Ascending aorta (tissue), 2 donors: Measurements from ENCODE around the gene PCNX4. TPM values are rescaled to one million over a fixed set of nuclear protein-coding genes. Genes with fewer than 3 reads are reported as not detected.
"Not testable (repeated sequence)": the region's sequence is repeated elsewhere in the genome, so short reads cannot be mapped to it uniquely, and the experiment has no call there.

Experiments used
- DNase-seq, 2 donors: peaks; one replicate each; pipeline ENCODE4 v3.0.0-alpha.2; 2019; ENCODE audit warnings: low spot score in 2 of 2
- H3K27ac ChIP-seq, 2 donors: fragments of 200-600 bp; sonication (generic); one replicate each; pipeline ENCODE4 v1.5.1; 2016 to 2017; ENCODE audit warnings: mild to moderate bottlenecking in 1 of 2
- H3K27me3 ChIP-seq: fragments of 200-600 bp; sonication (generic); one replicate; pipeline ENCODE4 v1.5.1; 2017
- H3K36me3 ChIP-seq, 2 donors: fragments of 200-600 bp; sonication (generic); one replicate each; pipeline ENCODE4 v1.5.1; 2016
- H3K4me1 ChIP-seq, 2 donors: fragments of 200-600 bp; sonication (generic); one replicate each; pipeline ENCODE4 v1.5.1; 2016 to 2017; ENCODE audit warnings: mild to moderate bottlenecking in 1 of 2
- H3K4me3 ChIP-seq, 2 donors: fragments of 200-600 bp; sonication (generic); one replicate each; pipeline ENCODE4 v1.5.1; 2016 to 2017; ENCODE audit warnings: mild to moderate bottlenecking in 1 of 2
- H3K9me3 ChIP-seq, 2 donors: fragments of 200-600 bp; sonication (generic); one replicate each; pipeline ENCODE4 v1.5.1; 2016
- intact Hi-C: fragments of 100-400 bp; cut with DNase I; formaldehyde crosslinking; loops from one replicate; pipeline ENCODE4 v1.15.1; 2023
- total RNA-seq: library from RNA; depleted of rRNA; stranded (reverse); fragments of >200 nt; gene quantifications from one replicate; pipeline ENCODE4 v1.1.0, GENCODE V29; 2016
- TF ChIP-seq, protein P1 (sequence below), 3 experiments: fragments of 200-600 bp in 2 of 3; fragments of 450-650 bp in 1 of 3; sonication (generic) in 2 of 3; IDR thresholded peaks; one replicate each; pipeline ENCODE4 v1.5.1; 2016 to 2019; ENCODE audit warnings: antibody characterized with exemption in 3 of 3, mild to moderate bottlenecking in 1 of 3, moderate library complexity in 1 of 3

PCNX4 gene
- total RNA-seq, 1 donor from 2014 or later: 47.8 TPM

DNA sequence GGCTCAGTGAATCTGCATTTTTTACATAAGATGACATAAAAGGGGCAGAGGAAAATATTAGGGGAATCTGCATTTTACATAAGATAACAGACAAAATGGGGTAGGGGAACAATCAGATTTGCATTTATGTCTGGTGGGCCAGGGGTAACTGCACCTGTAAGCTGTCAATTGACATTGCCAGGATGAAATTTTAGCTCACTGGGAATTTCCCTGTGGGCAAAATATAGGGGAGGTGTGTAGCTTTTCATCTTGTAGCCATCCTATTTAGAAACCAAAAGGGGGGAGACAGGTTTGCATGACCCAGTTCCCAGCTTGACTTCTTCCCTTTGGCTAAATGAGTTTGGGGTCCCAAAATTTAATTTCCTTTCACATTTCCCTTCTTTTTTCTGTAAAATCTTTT, 3.5 kb downstream of the PCNX4 start:
- TF ChIP-seq, protein P1, sequence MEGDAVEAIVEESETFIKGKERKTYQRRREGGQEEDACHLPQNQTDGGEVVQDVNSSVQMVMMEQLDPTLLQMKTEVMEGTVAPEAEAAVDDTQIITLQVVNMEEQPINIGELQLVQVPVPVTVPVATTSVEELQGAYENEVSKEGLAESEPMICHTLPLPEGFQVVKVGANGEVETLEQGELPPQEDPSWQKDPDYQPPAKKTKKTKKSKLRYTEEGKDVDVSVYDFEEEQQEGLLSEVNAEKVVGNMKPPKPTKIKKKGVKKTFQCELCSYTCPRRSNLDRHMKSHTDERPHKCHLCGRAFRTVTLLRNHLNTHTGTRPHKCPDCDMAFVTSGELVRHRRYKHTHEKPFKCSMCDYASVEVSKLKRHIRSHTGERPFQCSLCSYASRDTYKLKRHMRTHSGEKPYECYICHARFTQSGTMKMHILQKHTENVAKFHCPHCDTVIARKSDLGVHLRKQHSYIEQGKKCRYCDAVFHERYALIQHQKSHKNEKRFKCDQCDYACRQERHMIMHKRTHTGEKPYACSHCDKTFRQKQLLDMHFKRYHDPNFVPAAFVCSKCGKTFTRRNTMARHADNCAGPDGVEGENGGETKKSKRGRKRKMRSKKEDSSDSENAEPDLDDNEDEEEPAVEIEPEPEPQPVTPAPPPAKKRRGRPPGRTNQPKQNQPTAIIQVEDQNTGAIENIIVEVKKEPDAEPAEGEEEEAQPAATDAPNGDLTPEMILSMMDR (IDR thresholded peaks at IDR 0.05): no peak
- H3K4me3 ChIP-seq: no peak overlapping the region
- H3K27ac ChIP-seq: no peak overlapping the region
- H3K4me1 ChIP-seq: peaks cover 0 to 11% of the 10 kb centered on the region in 2 donors
- H3K27me3 ChIP-seq: no peaks in the 10 kb centered on the region
- peaks cover 0 to 11% of the 10 kb centered on the region in 2 donors for H3K36me3 ChIP-seq
- no peaks in the 10 kb centered on the region for H3K9me3 ChIP-seq
- no peak for DNase-seq
- intact Hi-C loops: loop anchor here (10.0 kb wide), 1 partner anchor 1050 kb away; no protein-coding TSS in a partner anchor

DNA sequence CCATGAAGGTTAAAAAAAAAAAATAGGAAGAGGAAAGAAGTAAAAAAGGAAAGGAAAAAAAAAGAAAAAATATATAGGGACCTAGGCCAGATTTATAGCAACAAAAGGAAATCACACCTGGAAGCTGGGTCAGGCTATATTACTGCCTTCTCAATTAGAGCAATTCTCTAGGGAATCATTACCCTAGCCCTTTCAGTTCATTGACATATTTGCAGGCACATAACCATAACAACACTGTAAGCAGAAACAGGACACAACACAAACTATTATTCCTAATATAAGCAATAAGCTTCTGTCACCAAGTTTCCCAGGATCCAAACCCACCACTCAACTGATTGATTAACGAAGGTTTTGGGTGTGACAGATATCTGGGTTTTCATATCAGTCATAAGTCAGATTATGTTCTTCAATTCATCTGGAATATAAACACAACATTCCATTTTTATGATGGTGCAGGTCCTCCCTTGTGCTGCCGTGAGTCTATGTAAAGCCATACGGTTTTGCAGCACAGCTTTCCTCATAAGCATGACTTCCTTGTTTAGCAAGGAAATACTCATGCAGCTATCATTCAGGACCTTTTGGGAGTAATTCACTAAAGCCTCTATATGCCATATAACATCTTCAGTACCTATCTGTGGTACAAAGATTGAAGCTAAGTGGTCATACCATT, 4.2 kb downstream of the PCNX4 start:
- Histone ChIP-seq H3K9me3 (no peaks in the 10 kb centered on the region), H3K27ac (no peak overlapping the region), H3K4me1 (peaks cover 0 to 11% of the 10 kb centered on the region in 2 donors), H3K36me3 (peaks cover 0 to 11% of the 10 kb centered on the region in 2 donors), H3K4me3 (no peak overlapping the region), H3K27me3 (no peaks in the 10 kb centered on the region)
- intact Hi-C loops: loop anchor here (10.0 kb wide), 1 partner anchor 1049 kb away; no protein-coding TSS in a partner anchor
- no peak for DNase-seq
- TF ChIP-seq, protein P1 (IDR thresholded peaks at IDR 0.05): no peak

DNA sequence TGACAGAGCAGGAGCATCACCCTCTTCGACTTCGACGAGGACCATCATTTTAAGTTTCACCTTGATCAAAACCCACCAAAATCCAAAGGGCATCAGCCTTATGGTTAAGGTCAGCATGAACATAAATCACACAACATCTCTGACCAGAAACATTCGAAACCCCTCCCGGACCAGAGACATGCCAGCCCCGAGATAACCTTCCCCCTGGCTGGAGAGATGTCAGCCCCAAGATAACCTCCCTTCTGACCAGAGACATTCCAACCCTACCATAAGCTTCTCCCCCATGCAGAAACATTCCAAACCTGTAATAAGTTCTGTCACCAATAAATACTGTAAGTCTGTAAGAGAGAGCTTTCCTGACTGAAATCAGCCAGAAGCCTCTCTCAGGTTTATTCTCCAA, 6.3 kb downstream of the PCNX4 start:
- TF ChIP-seq, protein P1 (IDR thresholded peaks at IDR 0.05): no peak
- Histone ChIP-seq H3K27ac (no peak overlapping the region), H3K4me3 (no peak overlapping the region), H3K36me3 (peaks cover 0 to 11% of the 10 kb centered on the region in 2 donors), H3K9me3 (no peaks in the 10 kb centered on the region), H3K4me1 (peaks cover 0 to 18% of the 10 kb centered on the region in 2 donors), H3K27me3 (no peaks in the 10 kb centered on the region)
- intact Hi-C loops: loop anchor here (10.0 kb wide), 1 partner anchor 1047 kb away; no protein-coding TSS in a partner anchor
- DNase-seq: no peak

DNA sequence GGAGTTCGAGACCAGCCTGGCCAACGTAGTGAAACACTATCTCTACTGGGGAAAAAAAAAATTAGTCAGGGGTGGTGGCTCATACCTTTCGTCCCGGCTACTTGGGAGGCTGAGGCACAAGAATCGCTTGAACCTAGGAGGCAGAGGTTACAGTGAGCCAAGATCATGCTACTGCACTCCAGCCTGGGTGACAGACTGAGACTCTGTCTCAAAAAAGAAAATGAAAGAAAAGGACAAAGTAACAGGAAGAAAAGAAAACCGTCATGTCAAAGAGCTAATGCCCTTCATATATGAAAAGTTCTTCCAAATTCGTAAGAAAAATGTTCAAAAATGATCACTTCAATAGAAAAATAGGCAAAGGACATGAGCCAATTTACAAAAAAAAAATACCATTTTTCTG, 8.1 kb downstream of the PCNX4 start:
- not testable (repeated sequence) for DNase-seq, H3K27me3 ChIP-seq, H3K4me3 ChIP-seq, H3K4me1 ChIP-seq, H3K27ac ChIP-seq, H3K9me3 ChIP-seq
- intact Hi-C loops: loop anchor here (10.0 kb wide), 1 partner anchor 1045 kb away; no protein-coding TSS in a partner anchor
- H3K36me3 ChIP-seq: peaks cover 0 to 11% of the 10 kb centered on the region in 2 donors

DNA sequence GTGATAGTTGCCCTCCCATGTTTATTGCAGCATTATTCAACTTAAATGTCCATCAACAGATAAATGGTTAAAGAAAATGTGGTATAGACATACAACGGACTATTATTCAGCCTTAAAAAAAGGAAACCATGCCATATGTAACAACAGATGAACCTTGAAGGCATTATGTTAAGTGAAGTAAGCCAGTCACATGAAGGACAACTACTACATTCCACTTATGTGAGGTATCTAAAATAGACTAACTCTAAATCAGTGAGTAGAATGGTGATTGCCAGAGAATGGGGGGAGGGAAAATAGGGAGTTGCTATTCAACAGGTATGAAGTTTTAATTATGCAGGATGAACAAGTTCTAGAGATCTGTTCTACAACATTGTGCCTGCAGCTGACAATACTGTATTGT, 10.1 kb downstream of the PCNX4 start:
- TF ChIP-seq, protein P1 (IDR thresholded peaks at IDR 0.05): no peak

DNA sequence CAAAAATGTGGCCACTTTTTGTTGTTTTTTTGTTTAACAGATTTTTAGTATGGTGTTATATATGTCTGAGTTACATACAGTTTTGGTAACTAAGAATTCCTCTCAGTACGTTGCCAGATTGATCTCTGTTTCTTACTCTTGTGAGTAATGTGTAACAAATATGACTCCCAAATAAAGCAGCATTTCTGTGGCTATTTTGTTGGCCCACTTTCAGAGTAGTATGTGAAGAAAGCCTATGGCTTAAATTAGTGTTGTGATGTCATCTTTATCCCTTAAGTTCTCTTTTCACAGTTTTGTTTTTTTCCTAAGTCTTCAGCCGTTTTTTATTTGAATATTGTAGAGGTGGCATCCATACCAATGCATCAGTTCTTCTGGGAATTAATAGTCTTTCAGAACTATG, 10.7 kb downstream of the PCNX4 start:
- intact Hi-C loops: no loop called here
- TF ChIP-seq, protein P1 (IDR thresholded peaks at IDR 0.05): no peak
- Histone ChIP-seq H3K36me3 (peaks cover 0 to 7% of the 10 kb centered on the region in 2 donors), H3K27me3 (no peaks in the 10 kb centered on the region), H3K4me1 (peaks cover 0 to 7% of the 10 kb centered on the region in 2 donors), H3K27ac (no peak overlapping the region), H3K4me3 (no peak overlapping the region), H3K9me3 (no peaks in the 10 kb centered on the region)
- no peak for DNase-seq

More for the DNA sequence above, 10.1 kb downstream of the PCNX4 start:
- Histone ChIP-seq H3K36me3 (peaks cover 0 to 11% of the 10 kb centered on the region in 2 donors), H3K27me3 (no peaks in the 10 kb centered on the region), H3K4me3 (no peak overlapping the region), H3K27ac (no peak overlapping the region), H3K9me3 (no peaks in the 10 kb centered on the region), H3K4me1 (peaks cover 0 to 7% of the 10 kb centered on the region in 2 donors)
- no peak for DNase-seq
- intact Hi-C loops: no loop called here
